ENCODE data around the gene CAPN14. TPM values are rescaled to one million over a fixed set of nuclear protein-coding genes. Genes with fewer than 3 reads are reported as not detected.

Gene CAPN14
- total RNA-seq, 1 donor from 2014 or later = not detected

GRCh38 chr2:31233741-31234682 lies 16.7 kb upstream of the CAPN14 start, which contains the start of gene EHD3:
Gene EHD3, plus strand, starts transcription at chr2:31234152. Its CDS starts 470 bp downstream, at chr2:31234622.
- Histone ChIP-seq H3K27me3 (no peaks in the 10 kb centered on the region), H3K36me3 (no peaks in the 10 kb centered on the region), H3K4me1 (peaks cover 19 to 37% of the 10 kb centered on the region in 2 donors), H3K4me3 (peak within 1 kb of the TSS; percentile 55 to 77), H3K27ac (peak within 1 kb of the TSS; percentile 82 to 99), H3K9me3 (no peaks in the 10 kb centered on the region)
- peak; percentile 71 to 95 for DNase-seq (ENCODE audit: low spot score in 2 of 2)
- intact Hi-C loops (cut with DNase I) = loop anchor here (1.0 to 5.0 kb wide), 4 partner anchors 33 to 522 kb away; no protein-coding TSS in a partner anchor
- peak; percentile 61 to 78 (median 71) for TF ChIP-seq CTCF (IDR thresholded peaks at IDR 0.05)

- no peaks in the 10 kb centered on the region for H3K9me3 ChIP-seq
- peaks cover 11 to 30% of the 10 kb centered on the region in 2 donors for H3K4me1 ChIP-seq
- intact Hi-C loops (cut with DNase I) = loop anchor here (1.0 to 5.0 kb wide), 4 partner anchors 34 to 521 kb away; no protein-coding TSS in a partner anchor
- H3K36me3 ChIP-seq = no peaks in the 10 kb centered on the region
- no peak for DNase-seq (ENCODE audit: low spot score in 2 of 2)
- TF ChIP-seq CTCF (IDR thresholded peaks at IDR 0.05) = no peak
- peak overlapping the region; percentile 55 to 77 for H3K4me3 ChIP-seq
- H3K27me3 ChIP-seq = no peaks in the 10 kb centered on the region
- H3K27ac ChIP-seq = peak overlapping the region; percentile 82 to 99
These were observed 15.9 kb upstream of the CAPN14 start for GRCh38 chr2:31233231-31233630.

DNA sequence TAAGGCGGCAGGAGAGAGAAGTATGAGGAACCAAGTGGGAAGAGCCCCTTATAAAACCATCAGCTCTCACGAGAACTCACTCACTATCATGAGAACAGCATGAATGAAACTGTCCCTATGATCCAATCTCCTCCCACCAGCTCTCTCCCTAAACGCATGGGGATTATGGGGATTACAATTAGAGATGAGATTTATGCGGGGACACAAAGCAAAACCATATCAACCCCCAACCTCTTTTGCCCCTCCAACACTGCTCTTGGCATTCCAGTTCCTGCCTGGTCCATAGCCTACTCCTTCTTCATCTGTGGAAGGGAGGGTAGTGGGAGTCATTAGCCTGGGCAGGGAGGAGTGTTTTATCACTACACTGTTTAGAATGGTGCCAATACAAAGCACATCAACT lies 15.3 kb upstream of the CAPN14 start:
- Histone ChIP-seq H3K4me3 (no peak overlapping the region), H3K27ac (peak overlapping the region in 1 of 2 donors; percentile 99), H3K36me3 (no peaks in the 10 kb centered on the region), H3K4me1 (peaks cover 9 to 24% of the 10 kb centered on the region in 2 donors), H3K9me3 (no peaks in the 10 kb centered on the region), H3K27me3 (no peaks in the 10 kb centered on the region)
- intact Hi-C loops (cut with DNase I) = loop anchor here (2.0 to 5.0 kb wide), 3 partner anchors 34 to 520 kb away; no protein-coding TSS in a partner anchor
- no peak for DNase-seq (ENCODE audit: low spot score in 2 of 2)
- TF ChIP-seq CTCF (IDR thresholded peaks at IDR 0.05) = no peak

- no peaks in the 10 kb centered on the region for H3K36me3 ChIP-seq
- H3K9me3 ChIP-seq = no peaks in the 10 kb centered on the region
- no peak overlapping the region for H3K4me3 ChIP-seq
- H3K27me3 ChIP-seq = no peaks in the 10 kb centered on the region
- H3K4me1 ChIP-seq = peaks cover 9 to 21% of the 10 kb centered on the region in 2 donors
- intact Hi-C loops (cut with DNase I) = loop anchor here (2.0 to 5.0 kb wide), 3 partner anchors 35 to 519 kb away; no protein-coding TSS in a partner anchor
- TF ChIP-seq CTCF (IDR thresholded peaks at IDR 0.05) = no peak
- H3K27ac ChIP-seq = no peak overlapping the region
- peak in 1 of 2 donors; percentile 30 for DNase-seq (ENCODE audit: low spot score in 2 of 2)
These were observed 14.4 kb upstream of the CAPN14 start for GRCh38 chr2:31231571-31232302.

DNA sequence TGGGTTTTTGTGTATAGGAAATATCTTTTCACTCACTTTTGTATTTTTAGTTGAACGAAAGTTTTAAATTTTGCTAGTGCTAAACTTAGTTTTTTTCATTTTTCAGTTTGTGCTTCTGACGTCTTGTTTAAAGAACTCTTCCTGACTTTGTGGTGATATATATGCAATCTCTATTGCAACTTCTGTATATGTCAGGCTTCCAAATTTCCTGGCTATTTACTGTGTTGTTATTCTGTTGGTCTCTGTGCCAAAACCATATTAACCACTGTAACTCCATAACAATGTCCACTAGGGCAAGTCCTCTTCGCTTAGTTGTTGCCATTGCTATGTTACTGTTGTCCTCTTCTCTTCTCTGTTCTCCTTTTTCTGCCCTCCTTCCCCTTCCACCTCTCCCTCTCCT lies 13.4 kb upstream of the CAPN14 start:
- no peak for TF ChIP-seq CTCF (IDR thresholded peaks at IDR 0.05)
- Histone ChIP-seq H3K4me3 (no peak overlapping the region), H3K4me1 (peaks cover 5 to 14% of the 10 kb centered on the region in 2 donors), H3K27me3 (no peaks in the 10 kb centered on the region), H3K36me3 (no peaks in the 10 kb centered on the region), H3K27ac (no peak overlapping the region), H3K9me3 (no peaks in the 10 kb centered on the region)
- intact Hi-C loops (cut with DNase I) = loop anchor here (5.0 kb wide), 2 partner anchors 92 to 518 kb away; no protein-coding TSS in a partner anchor
- DNase-seq (ENCODE audit: low spot score in 2 of 2) = no peak

All from ascending aorta (tissue), 2 donors.